Heart right ventricle (tissue), 16 donors: ENCODE measurements around the gene SERP1. TPM values are rescaled to one million over a fixed set of nuclear protein-coding genes. Genes with fewer than 3 reads are reported as not detected.

Experiments used
- ATAC-seq, 8 donors: fragments of 200-7000 bp; cut with Tn5 transposase; one replicate each; pipeline ENCODE4 v1.9.1; 2020; ENCODE audit warnings: mild to moderate bottlenecking in 8 of 8, moderate library complexity in 8 of 8, moderate number of reproducible peaks in 1 of 8
- DNase-seq, 2 donors: peaks; one replicate each; pipeline ENCODE4 v3.0.0-alpha.2; 2020
- H3K27ac ChIP-seq, 10 donors: fragments of 200-600 bp; sonication (generic) in 2 of 10; one replicate each; pipeline versions ENCODE4 v1.5.0 to v1.8.0; 2020 to 2022; ENCODE audit warnings: mild to moderate bottlenecking in 3 of 10
- H3K27me3 ChIP-seq, 7 donors: fragments of 200-600 bp; one replicate each; pipeline ENCODE4 v1.8.0; 2021 to 2022; ENCODE audit warnings: mild to moderate bottlenecking in 2 of 7
- H3K36me3 ChIP-seq, 9 donors: fragments of 200-600 bp; sonication (generic) in 1 of 9; one replicate each; pipeline versions ENCODE4 v1.5.0 to v1.8.0; 2020 to 2022; ENCODE audit warnings: mild to moderate bottlenecking in 2 of 9
- H3K4me1 ChIP-seq, 9 donors: fragments of 200-600 bp; sonication (generic) in 1 of 9; one replicate each; pipeline versions ENCODE4 v1.5.0 to v1.8.0; 2020 to 2022; ENCODE audit warnings: mild to moderate bottlenecking in 4 of 9
- H3K4me3 ChIP-seq, 10 donors: fragments of 200-600 bp; sonication (generic) in 2 of 10; one replicate each; pipeline versions ENCODE4 v1.5.0 to v1.8.0; 2020 to 2022; ENCODE audit warnings: mild to moderate bottlenecking in 7 of 10, moderate library complexity in 2 of 10
- H3K9me3 ChIP-seq, 11 donors: fragments of 200-600 bp in 10 of 11; sonication (generic) in 2 of 11; one replicate each; pipeline versions ENCODE4 v1.5.0 to v1.8.0; 2013 to 2022; ENCODE audit warnings: mild to moderate bottlenecking in 2 of 11, control low read depth in 1 of 11, moderate library complexity in 1 of 11
- CTCF ChIP-seq, 9 donors: fragments of 200-600 bp; sonication (generic) in 2 of 9; IDR thresholded peaks; one replicate each; pipeline versions ENCODE4 v1.5.0 to v1.8.0; 2021 to 2022; ENCODE audit warnings: antibody characterized with exemption in 9 of 9, mild to moderate bottlenecking in 5 of 9, moderate library complexity in 1 of 9
- WGBS, 2 donors: extraction: QIAGEN DNeasy Blood & Tissue Kit; methylation state at CpG; one replicate each; pipeline ENCODE4 v1.1.7; 2013; ENCODE audit warnings: inconsistent platforms in 1 of 2; 5-methylcytosine and 5-hydroxymethylcytosine counted together
- intact Hi-C, 10 donors: fragments of 100-400 bp; cut with DNase I; formaldehyde crosslinking; loops; one replicate each; pipeline versions ENCODE4 v1.11.1 to v1.14.2; 2022
- polyA plus RNA-seq, 2 donors: library from polyadenylated mRNA; stranded (reverse); fragments of 200-250 nt; gene quantifications; one replicate each; pipeline ENCODE4 v1.2.3, GENCODE V29; 2013
- total RNA-seq, 10 donors: library from RNA; stranded (reverse); fragmentation: NEBNext Ultra II Directional in 3 of 10; extraction: Animal tissue kit (Norgen Biotek cat#: 25700) in 3 of 10; gene quantifications; one replicate each; pipeline versions ENCODE4 v1.2.1 to v1.2.4, GENCODE V29; 2021 to 2023
- donor health status: Arrhythmogenic right ventricular cardiomyopathy.
- donor health status: ischemic (EF 13 %, LVEDD 7.1; RV severe dilation, severe dysfunction).
- donor health status: healthy with polysubstance abuse.
- donor health status: DM: no; HTN: yes; CAD: no.
- donor health status: DM: no; HTN: no; CAD: no.
- donor health status: ischemic (EF 25% LVEDD 6.9; RV normal size, moderate dysfunction).
- donor health status: ischemic (EF 25% LVEDD 5.7; RV mildly dilated, moderate dysfunction).
- donor health status: healthy.
- donor health status: DM: yes; HTN: yes; CAD: no.
- donor health status: Ischemic cardiomyopathy.
- donor health status: ischemic (EF 35%, LVEDD 5.7; RV mildly dilated, moderate dysfunction).
- donor health status: nonischemic (EF 11% LVEDD 7.7; RV severe dilation, severe dysfunction).
- donor health status: DM: yes; HTN: yes; CAD: no.
- donor health status: PGD.
- donor health status: ischemic (EF 29% LVEDD 5.4; RV normal size, mild dysfunction).
- donor health status: nonischemic (EF 23%, LVEDD 6.1; RV moderate dilation, normal function).

SERP1 gene
- total and polyA plus RNA-seq, 12 donors = 17.5 to 79.0 (median 21.9) TPM

DNA sequence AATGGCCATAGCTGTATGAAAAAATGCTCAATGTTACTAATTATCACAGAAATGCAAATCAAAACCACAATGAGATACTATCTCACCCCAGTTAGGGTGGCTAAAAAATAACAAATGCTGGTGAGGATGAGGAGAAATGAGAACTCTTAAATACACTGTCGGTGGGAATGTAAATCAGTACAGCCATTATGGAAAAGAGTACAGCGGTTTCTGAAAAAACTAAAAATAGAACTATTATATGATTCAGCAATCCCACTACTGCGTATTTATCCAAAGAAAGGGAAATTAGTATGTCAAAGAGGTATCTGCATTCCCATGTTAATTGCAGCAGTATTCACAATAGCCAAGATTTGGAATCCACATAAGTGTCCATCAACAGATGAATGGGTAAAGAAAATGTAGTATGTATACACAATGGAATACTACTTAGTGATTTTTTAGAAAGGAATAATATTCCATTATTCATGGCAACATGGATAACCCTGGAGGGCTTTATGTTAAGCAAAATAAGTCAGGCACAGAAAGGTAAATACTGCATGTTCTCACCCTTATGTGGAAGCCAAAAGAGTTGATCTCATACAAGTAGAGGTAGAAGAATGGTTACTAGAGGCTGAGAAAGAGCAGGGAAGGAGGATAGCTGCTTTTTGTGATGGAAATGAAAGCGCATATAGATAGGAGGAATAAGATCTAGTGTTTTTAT is 35.0 kb downstream of the SERP1 start:
- WGBS, 2 donors = 67 to 83% methylated on average over 4 of the region's 4 CpGs
- no peak for ATAC-seq
- no peak overlapping the region for H3K27ac ChIP-seq

DNA sequence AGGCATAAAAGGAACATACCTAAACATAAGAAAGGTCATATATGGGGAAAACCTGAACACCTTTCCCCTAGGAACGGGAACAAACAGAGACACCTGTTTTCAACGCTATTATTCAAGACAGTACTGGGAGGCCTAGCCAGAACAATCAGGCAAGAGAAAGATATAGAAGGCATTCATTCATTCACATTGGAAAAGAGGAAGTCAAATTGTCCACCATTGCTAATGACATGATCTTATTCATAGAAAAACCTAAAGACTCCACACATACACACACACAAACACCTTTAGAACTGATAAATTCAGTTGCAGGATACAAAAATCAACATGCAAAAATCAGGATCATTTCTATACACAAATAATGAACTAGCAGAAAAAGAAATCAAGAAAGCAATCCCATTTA is 36.5 kb downstream of the SERP1 start:
- Histone ChIP-seq H3K9me3 (peaks cover 0 to 12% (median 0%) of the 10 kb centered on the region in 11 donors), H3K4me1 (no peaks in the 10 kb centered on the region), H3K4me3 (no peak overlapping the region), H3K27me3 (no peaks in the 10 kb centered on the region), H3K36me3 (no peaks in the 10 kb centered on the region), H3K27ac (no peak overlapping the region)
- intact Hi-C loops = no loop called here
- 91 to 96% methylated on average over 2 of the region's 2 CpGs for WGBS, 2 donors
- no peak for TF ChIP-seq CTCF (IDR thresholded peaks at IDR 0.05)
- DNase-seq (no peak), ATAC-seq (no peak)

More for the DNA sequence above, 35.0 kb downstream of the SERP1 start:
- DNase-seq = no peak
- H3K4me3 ChIP-seq = no peak overlapping the region
- H3K9me3 ChIP-seq = peaks cover 0 to 12% (median 0%) of the 10 kb centered on the region in 11 donors
- H3K27me3 ChIP-seq = no peaks in the 10 kb centered on the region
- H3K4me1 ChIP-seq = no peaks in the 10 kb centered on the region
- intact Hi-C loops = no loop called here
- no peak for TF ChIP-seq CTCF (IDR thresholded peaks at IDR 0.05)
- H3K36me3 ChIP-seq = no peaks in the 10 kb centered on the region

GRCh38 chr3:150508401-150508800 is 37.9 kb downstream of the SERP1 start:
- TF ChIP-seq CTCF (IDR thresholded peaks at IDR 0.05) = no peak
- peaks cover 0 to 12% (median 0%) of the 10 kb centered on the region in 11 donors for H3K9me3 ChIP-seq
- intact Hi-C loops = no loop called here
- no peak for ATAC-seq
- H3K36me3 ChIP-seq = no peaks in the 10 kb centered on the region
- H3K27ac ChIP-seq = no peak overlapping the region
- H3K4me1 ChIP-seq = no peaks in the 10 kb centered on the region
- H3K4me3 ChIP-seq = no peak overlapping the region
- no peak for DNase-seq
- no peaks in the 10 kb centered on the region for H3K27me3 ChIP-seq

DNA sequence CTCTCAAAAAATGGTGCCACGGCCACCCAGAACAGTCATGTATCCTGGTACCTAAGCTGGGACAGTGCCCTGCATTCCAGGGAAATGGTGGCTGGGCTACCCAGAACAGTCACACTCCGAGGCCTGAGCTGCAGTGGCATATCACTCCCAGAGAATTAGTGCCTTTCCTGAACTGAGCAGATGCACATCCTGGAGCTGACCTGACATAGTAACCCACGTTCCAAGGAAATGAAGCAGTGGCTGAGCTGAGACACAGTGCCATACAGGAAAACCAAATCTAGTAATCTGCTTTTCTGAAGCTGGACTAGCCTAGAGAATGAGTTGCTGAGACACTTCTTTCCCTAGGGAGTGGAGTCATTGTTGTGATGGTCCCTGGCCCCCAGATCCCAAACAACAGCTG is 41.8 kb downstream of the SERP1 start:
- no peak for DNase-seq
- no peaks in the 10 kb centered on the region for H3K4me1 ChIP-seq
- peaks cover 0 to 12% (median 0%) of the 10 kb centered on the region in 11 donors for H3K9me3 ChIP-seq
- no peaks in the 10 kb centered on the region for H3K27me3 ChIP-seq
- no peak overlapping the region for H3K4me3 ChIP-seq
- TF ChIP-seq CTCF (IDR thresholded peaks at IDR 0.05) = no peak
- ATAC-seq = no peak
- intact Hi-C loops = no loop called here
- no peaks in the 10 kb centered on the region for H3K36me3 ChIP-seq
- no peak overlapping the region for H3K27ac ChIP-seq
- 75 to 81% methylated on average over 3 of the region's 3 CpGs for WGBS, 2 donors
